Panc1 (cell line): Measurements from ENCODE around the gene PSG6.
"Not testable (repeated sequence)": the region's sequence is repeated elsewhere in the genome, so short reads cannot be mapped to it uniquely, and the experiment has no call there.

Source experiments
- POLR2AphosphoS5 ChIP-seq: IDR thresholded peaks from 2 replicates; pipeline ENCODE4 v1.6.1; 2012; ENCODE audit warnings: mild to moderate bottlenecking, low read depth, low read length, moderate library complexity
- REST ChIP-seq, 2 experiments: IDR thresholded peaks; 2 replicates each; pipeline ENCODE4 v1.6.1; 2011 to 2012; ENCODE audit warnings: low read depth in 2 of 2, control low read depth in 1 of 2, low read length in 1 of 2, mild to moderate bottlenecking in 1 of 2, moderate library complexity in 1 of 2; ENCODE audit not compliant: insufficient read depth in 1 of 2
- SIN3A ChIP-seq: IDR thresholded peaks from 2 replicates; pipeline ENCODE4 v1.6.1; 2012; ENCODE audit warnings: low read depth, mild to moderate bottlenecking, low read length, moderate library complexity, borderline replicate concordance; ENCODE audit not compliant: insufficient read depth
- TCF7L2 ChIP-seq: IDR thresholded peaks from 2 replicates; pipeline ENCODE4 v1.6.1; 2011; ENCODE audit warnings: mild to moderate bottlenecking, low read depth, low read length, inconsistent platforms
- TF ChIP-seq, protein P1 (sequence below): fragments of 450-650 bp; IDR thresholded peaks from 2 replicates; pipeline ENCODE4 v1.5.1; 2017; ENCODE audit warnings: mild to moderate bottlenecking

- TF ChIP-seq, protein P1, sequence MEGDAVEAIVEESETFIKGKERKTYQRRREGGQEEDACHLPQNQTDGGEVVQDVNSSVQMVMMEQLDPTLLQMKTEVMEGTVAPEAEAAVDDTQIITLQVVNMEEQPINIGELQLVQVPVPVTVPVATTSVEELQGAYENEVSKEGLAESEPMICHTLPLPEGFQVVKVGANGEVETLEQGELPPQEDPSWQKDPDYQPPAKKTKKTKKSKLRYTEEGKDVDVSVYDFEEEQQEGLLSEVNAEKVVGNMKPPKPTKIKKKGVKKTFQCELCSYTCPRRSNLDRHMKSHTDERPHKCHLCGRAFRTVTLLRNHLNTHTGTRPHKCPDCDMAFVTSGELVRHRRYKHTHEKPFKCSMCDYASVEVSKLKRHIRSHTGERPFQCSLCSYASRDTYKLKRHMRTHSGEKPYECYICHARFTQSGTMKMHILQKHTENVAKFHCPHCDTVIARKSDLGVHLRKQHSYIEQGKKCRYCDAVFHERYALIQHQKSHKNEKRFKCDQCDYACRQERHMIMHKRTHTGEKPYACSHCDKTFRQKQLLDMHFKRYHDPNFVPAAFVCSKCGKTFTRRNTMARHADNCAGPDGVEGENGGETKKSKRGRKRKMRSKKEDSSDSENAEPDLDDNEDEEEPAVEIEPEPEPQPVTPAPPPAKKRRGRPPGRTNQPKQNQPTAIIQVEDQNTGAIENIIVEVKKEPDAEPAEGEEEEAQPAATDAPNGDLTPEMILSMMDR = not testable (repeated sequence)
- TF ChIP-seq TCF7L2; SIN3A; REST (IDR thresholded peaks at IDR 0.05; ENCODE audit: insufficient read depth in 1 of 2, low read depth in 2 of 2, low read length in 1 of 2); POLR2AphosphoS5: not testable (repeated sequence)
These were observed 19.4 kb upstream of the PSG6 start, which contains the start of gene PSG7 for GRCh38 chr19:42937107-42937506.
